GM21526 (cell line): Measurements from ENCODE around the gene TYRO3.

Source experiments
- ATAC-seq: cut with Tn5 transposase; IDR thresholded peaks from one replicate; pipeline ENCODE4 v1.9.1; 2021; ENCODE audit warnings: moderate library complexity; ENCODE audit not compliant: unreplicated experiment, low FRiP score

The TYRO3 gene

DNA sequence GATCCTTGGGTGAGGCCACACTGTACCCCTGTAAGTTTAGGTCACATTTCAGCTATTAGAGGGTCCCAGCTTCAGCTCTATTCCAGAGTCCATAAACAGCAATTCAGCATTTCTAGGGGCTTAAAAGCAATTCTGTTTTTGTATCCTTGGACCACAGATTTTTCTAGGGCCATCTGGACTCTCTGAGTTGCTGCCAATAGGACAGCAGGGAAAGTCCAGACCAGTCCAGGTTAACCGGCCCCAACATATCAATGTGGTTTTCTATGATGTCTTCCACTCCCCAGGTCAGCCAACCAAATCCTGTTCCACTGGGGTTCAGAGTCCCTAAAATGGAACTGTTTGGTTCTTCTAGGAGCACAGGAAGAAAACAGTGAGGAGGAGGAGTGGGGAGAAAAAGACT is 40.0 kb downstream of the TYRO3 start:
- ATAC-seq, result no peak

- no peak for ATAC-seq
Observed at GRCh38 chr15:41603411-41603935, 44.5 kb downstream of the TYRO3 start.

DNA sequence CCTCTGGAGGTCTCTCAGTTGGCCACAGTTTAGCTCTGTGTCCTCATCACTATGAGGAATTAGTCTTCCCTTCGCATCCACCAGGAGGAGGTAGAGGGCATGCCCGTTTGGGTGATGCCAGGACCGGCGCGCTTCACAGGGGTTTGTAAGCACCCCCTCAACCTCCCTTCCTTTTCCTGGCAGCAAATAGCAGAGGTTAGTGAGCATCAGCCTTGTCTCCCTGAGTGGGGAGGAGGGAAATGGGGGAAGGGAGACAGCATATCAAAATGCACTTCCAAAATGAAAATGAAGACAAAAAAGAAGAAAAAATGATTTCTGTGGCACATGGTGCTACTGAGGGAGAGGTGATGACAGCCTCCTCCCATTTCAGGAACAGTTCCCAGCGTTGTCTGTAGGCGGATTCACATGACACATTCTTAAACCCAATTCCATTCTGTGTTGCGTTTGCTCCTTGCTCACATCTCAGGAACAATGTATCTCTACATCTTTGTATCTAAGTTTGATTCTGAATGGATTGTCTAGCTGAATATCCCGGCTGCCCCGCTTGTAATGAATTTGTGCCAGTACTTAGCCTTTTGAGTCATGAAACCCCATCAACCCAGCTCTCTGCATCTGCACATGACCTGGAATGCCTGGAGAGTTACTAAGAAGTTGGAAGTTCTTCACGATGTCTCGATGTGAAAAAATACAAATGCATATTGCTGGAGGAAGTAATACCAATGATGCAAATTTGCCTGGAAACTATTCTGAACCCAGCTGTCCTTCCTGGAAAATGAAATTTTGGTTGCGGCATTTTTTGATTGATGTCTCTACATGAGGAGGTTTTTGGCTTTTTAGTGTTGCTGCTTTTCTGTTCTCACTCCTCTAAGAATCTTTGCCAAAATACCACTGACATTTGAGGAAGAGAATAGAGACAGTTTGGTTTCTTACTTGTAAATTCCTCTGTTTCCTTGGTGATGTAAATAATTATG is 45.2 kb downstream of the TYRO3 start:
- ATAC-seq, result no peak

- ATAC-seq, result no peak
Observed at GRCh38 chr15:41605566-41605965, 46.6 kb downstream of the TYRO3 start.

DNA sequence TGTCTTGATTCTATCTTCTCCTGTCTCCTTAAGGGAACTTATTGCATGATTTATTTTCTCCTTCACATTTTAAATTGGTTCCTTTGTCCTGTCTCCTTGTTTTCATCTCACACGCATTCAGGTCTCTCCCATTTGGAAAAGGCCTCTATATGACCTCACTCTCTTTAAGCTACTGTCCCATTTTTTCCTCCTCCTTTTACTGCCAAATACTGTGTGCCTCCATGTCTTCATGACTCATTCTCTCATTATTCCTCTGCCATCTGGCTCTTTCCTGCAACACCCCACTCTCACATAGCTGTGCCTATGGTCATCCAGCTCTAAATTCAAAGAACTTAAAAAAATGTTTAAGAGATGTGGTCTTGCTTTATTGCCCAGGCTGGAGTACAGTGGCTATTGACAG is 48.0 kb downstream of the TYRO3 start:
- ATAC-seq, result no peak

DNA sequence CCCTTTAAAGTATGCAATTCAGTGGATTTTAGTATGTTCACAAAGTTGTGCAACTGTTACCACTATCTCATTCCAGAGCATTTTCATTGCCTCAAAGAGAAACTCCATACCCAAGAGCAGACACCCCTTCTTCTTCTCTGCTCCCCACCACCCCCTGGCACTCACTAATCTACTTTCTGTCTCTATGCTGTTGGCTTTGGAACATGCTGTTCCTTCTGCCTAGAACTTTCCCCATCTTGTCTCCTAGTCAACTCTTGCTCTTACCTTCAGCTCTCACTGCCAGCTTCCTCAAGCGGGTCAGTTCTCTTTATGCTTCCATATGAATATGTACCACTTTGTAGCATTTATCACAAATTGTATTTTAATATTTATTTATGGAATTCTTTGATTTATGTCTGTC is 50.1 kb downstream of the TYRO3 start:
- no peak for ATAC-seq

DNA sequence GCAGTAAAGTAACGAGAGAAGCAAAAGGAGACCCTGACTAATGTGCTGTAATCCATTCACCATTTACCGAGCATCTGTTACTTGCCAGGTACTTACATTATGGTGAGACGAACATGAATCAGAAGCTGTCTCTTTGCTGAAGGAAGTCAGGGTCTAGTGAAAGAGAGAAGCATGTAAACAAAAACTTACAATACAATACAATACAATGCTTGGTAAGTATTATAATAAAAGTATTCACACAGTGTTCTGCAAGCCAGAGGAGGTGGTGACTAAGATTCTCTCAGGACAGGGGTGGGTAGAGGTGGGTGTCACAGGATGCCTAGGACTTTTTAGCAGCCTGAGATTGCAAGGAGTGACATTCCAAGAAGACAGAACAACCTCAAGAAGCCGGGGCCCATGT is 51.0 kb downstream of the TYRO3 start:
- no peak for ATAC-seq

- no peak for ATAC-seq
Observed at GRCh38 chr15:41620536-41621199, 61.7 kb downstream of the TYRO3 start.

DNA sequence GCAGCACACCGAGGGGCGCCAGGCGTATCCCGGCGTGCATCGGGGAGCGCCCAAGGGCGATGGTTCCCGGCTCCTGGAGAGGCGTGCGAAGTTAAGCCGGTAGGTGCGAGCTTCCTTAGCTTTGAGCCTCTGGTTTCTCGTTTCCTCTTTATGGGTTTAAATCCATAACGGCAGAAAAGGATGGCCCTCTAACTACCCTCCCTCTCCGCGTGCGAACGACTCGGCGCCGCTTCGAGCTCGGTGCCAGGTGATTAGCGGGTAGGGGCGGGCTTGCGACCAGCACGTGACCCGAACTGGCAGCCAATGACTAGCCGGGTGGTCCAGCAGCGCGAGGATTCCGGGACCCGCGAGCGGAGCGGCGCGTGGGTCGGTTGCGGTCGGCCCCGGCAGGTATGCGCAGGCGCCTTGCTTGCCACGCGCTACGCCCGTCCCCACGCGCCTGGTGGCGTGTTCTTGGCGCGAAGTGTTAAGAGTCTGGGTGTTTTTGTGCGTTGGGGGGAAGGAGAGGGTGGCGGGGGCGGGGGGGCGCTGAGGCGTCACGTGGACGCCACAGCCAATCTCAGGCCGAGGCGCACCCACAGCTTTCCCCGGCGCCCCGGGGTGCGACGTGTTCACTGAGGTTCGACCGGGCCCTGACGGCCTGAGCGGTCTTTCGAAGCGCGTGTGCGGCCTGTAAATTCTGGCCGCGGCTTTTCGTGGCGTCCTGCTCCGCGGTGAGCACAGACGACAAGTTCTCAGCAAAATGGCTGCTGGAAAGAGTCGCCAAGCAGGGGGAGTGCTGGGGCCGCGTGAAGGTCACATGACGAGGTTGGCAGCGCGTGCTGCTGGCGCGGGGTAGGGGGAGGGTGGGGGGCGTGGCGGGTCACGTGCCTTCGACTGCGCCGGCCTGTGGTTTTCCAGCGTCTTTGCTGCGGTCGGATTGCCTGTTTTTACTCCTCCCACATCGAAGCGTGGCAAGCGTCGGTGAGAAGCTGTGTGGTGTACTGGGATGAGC is 62.5 kb downstream of the TYRO3 start:
- ATAC-seq, result no peak

DNA sequence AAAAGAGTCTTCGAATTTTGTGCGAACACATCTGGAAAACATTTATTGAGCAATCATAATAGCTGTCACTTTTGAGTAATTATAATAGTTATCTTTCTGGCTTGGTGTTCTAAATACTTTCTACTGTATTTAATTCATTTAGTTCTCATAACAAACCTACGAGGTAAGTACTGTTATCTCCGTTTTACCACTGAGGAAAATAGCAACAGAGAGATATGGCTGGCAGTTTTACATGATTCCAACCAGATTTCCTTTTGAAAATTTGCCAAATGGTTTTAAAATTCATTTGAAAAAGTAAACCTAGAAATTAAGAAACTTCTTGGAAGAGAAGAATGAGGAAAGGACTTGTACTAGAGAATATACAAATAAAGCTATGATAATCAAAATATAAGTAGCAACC is 63.9 kb downstream of the TYRO3 start:
- no peak for ATAC-seq

- no peak for ATAC-seq
Observed at GRCh38 chr15:41627203-41627602, 68.2 kb downstream of the TYRO3 start.

GRCh38 chr15:41629463-41629862 is 70.5 kb downstream of the TYRO3 start:
- ATAC-seq, result no peak

DNA sequence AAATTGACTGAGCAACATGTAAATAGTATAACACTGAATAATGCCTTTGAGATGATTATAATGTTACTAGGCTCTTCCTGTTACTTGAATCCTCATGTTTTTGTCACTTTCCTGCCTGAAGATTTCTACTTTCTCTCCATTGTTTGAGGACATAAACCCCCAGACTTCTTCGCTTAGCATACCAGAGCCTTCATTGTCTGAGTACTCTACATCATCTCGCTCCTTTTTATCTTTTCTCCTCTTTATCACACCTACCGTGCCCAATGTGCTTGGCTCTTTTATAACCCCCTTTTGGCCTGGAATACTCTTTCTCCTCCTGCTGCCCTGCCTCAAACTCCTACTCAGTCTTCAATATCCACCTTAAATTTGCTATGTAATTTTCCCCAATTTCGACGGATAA is 70.9 kb downstream of the TYRO3 start:
- no peak for ATAC-seq

GRCh38 chr15:41630616-41631217 is 71.7 kb downstream of the TYRO3 start:
- ATAC-seq, result no peak

DNA sequence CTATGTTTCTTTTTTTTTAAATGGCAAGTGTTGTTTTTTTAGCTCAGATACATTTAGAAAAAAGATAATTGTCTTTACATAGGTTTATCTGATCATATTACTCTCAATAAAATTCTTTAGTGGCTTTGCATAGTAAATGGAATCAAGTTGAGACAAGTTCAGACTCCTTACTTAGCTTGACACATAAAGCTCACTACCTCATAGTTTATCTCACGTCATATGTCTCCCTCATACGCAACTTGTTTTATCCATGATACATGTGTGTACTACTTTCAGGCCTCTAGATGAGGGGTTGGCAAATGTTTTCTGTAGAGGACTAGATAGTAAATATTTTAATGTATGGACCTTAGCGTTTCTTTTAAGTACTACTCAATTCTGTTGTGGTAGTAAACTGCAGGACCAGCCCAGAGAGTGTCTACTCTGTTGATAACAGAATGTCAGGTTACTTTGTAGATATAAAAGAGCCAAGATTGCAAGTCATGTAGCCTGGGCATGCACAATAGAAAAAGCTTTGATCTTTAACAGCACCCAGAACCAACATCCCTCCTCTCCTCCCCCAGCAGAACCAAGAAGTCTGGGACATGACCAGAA is 73.0 kb downstream of the TYRO3 start:
- no peak for ATAC-seq
